Left ventricle myocardium inferior (tissue), 1 donor: Measurements from ENCODE around the gene CUEDC1. TPM values are rescaled to one million over a fixed set of nuclear protein-coding genes. Genes with fewer than 3 reads are reported as not detected.
"Not testable (repeated sequence)": the region's sequence is repeated elsewhere in the genome, so short reads cannot be mapped to it uniquely, and the experiment has no call there.

ENCODE experiments used
- DNase-seq: peaks from one replicate; pipeline ENCODE4 v3.0.0-alpha.2; 2020
- H3K27ac ChIP-seq: fragments of 200-600 bp; replicated peaks from 2 replicates; pipeline ENCODE4 v1.8.0; 2021
- H3K27me3 ChIP-seq: fragments of 200-600 bp; 2 replicates; pipeline ENCODE4 v1.8.0; 2021; ENCODE audit warnings: low read depth
- H3K36me3 ChIP-seq: fragments of 200-600 bp; 2 replicates; pipeline ENCODE4 v1.8.0; 2021
- H3K4me1 ChIP-seq: fragments of 200-600 bp; 2 replicates; pipeline ENCODE4 v1.8.0; 2021
- H3K4me3 ChIP-seq: fragments of 200-600 bp; 2 replicates; pipeline ENCODE4 v1.8.0; 2021; ENCODE audit warnings: mild to moderate bottlenecking, moderate library complexity
- H3K9me3 ChIP-seq: fragments of 200-600 bp; replicated peaks from 2 replicates; pipeline ENCODE4 v1.8.0; 2021
- CTCF ChIP-seq: fragments of 200-600 bp; IDR thresholded peaks from 2 replicates; pipeline ENCODE4 v1.8.0; 2021; ENCODE audit warnings: antibody characterized with exemption, mild to moderate bottlenecking, borderline replicate concordance
- intact Hi-C: fragments of 100-400 bp; cut with micrococcal nuclease; formaldehyde crosslinking; loops from one replicate; pipeline ENCODE4 v1.11.0; 2022
- total RNA-seq: library from RNA; stranded (reverse); fragmentation: NEBNext Ultra II Directional; extraction: Animal tissue kit (Norgen Biotek cat#: 25700); gene quantifications from one replicate; pipeline ENCODE4 v1.2.1, GENCODE V29; 2021
- donor health status: DM: no; HTN: yes; CAD: no; lungs with severe emphysema.

The CUEDC1 gene
- total RNA-seq, 1 donor from 2014 or later: 43.2 TPM

DNA sequence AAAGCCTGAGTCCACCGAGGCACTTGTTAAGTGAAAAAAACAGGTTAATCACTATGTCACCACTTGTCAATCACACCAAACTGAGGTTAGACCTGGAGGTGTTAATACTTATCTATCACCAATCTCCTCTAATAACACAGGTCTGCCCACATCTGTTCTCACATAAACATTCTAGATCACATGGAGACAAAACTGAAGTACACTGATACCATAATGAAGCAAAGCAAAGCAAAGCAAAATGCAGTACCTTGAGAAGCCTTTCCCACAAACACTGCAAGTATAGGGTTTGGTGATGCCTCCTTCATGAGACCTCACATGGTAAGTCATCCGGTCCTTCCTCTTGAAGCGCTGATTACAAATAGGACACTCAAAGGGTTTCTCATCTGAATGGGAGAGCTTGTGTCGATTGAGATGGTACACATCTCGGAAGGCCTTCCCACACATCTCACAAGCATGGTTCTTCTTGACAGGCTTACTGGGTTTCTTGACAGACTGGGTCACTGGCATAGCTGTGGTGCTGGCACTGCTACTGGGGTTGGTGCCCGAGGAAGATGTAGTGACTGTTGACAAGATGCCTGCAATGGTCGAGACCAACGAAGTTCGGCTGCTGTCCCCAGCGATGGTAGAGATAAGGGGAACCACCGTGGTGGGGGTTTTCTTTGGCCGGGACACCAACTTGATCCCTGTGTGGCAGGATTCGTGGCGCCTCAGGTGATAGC is 27.4 kb upstream of the CUEDC1 start:
- no peaks in the 10 kb centered on the region for H3K27me3 ChIP-seq
- H3K4me3 ChIP-seq: peak overlapping the region; percentile 34
- no peak for TF ChIP-seq CTCF
- intact Hi-C loops: no loop called here
- H3K36me3 ChIP-seq: peaks cover 53% of the 10 kb centered on the region
- H3K4me1 ChIP-seq: peaks cover 76% of the 10 kb centered on the region
- DNase-seq: no peak
- H3K9me3 ChIP-seq: no peaks in the 10 kb centered on the region
- H3K27ac ChIP-seq: peak overlapping the region; percentile 28

- Histone ChIP-seq H3K36me3 (peaks cover 74% of the 10 kb centered on the region), H3K27me3 (no peaks in the 10 kb centered on the region), H3K27ac (no peak overlapping the region), H3K4me3 (no peak overlapping the region), H3K4me1 (peaks cover 73% of the 10 kb centered on the region), H3K9me3 (no peaks in the 10 kb centered on the region)
- no peak for DNase-seq
- intact Hi-C loops: no loop called here
- TF ChIP-seq CTCF: no peak
Observed at GRCh38 chr17:57980522-57980921, 25.3 kb upstream of the CUEDC1 start.

DNA sequence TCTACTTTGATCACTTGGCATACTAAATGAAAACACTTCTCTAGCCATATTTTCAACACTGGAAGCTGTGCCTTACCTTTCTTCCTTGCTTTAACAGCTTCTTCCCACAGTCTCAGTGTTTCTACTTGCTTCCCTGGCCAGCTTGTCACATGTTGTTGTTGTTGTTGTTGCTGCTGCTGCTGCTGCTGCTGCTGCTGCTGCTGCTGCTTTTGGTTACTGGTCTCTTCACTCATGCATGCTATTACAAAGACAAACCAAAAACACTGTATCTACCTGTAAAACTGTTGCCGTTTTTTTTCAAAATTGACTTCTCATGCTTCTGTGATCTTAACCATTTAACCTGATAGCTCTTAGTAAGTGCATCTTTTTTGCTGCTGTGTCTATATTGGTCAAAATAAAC is 23.9 kb upstream of the CUEDC1 start:
- Histone ChIP-seq H3K27ac (no peak overlapping the region), H3K36me3 (peaks cover 85% of the 10 kb centered on the region), H3K27me3 (no peaks in the 10 kb centered on the region), H3K4me3 (no peak overlapping the region), H3K9me3 (no peaks in the 10 kb centered on the region), H3K4me1 (peaks cover 71% of the 10 kb centered on the region)
- intact Hi-C loops: no loop called here
- no peak for DNase-seq
- TF ChIP-seq CTCF: no peak

DNA sequence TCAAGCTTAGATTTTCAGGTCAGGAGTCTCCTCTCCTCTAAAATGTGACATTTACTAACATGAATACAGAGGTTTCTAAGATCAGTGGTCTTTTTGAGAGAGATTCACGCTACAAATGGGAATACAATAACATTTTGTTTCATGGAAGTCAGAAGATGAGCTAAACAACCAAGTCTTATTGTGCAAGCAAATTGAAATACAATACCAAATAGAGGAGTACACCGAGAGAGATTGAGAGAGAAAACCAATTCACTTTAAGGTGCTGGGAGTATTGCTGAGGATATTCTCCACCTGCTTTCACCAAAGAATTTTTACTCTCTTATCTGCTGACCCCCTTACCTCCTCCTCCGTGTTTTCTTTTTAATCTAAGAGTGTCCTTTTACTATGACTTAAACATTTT is 21.4 kb upstream of the CUEDC1 start:
- Histone ChIP-seq H3K27ac (peak overlapping the region; percentile 69), H3K9me3 (no peaks in the 10 kb centered on the region)
- TF ChIP-seq CTCF: no peak

DNA sequence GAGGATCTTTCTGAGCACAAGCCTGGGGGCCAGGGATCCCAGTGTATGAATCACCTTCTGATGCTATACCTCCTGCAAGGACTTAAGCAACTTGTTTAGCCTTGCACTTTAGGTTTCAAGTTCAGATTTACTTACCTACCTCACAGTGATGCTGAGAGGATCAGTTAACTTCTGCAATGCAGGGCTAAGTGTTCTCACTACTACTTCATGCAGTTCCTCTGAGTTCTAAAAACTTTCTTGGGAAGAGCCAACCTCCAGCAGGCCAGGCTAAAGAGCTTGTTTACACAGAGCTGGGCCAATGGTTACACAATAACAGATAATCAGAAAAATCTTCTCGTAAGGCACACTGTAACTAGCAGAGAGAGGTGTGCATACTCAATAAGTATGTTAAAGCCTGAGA is 19.8 kb upstream of the CUEDC1 start:
- H3K4me1 ChIP-seq: peaks cover 57% of the 10 kb centered on the region
- H3K36me3 ChIP-seq: peaks cover 81% of the 10 kb centered on the region
- intact Hi-C loops: no loop called here
- no peaks in the 10 kb centered on the region for H3K9me3 ChIP-seq
- no peak overlapping the region for H3K4me3 ChIP-seq
- H3K27me3 ChIP-seq: no peaks in the 10 kb centered on the region
- DNase-seq: no peak
- H3K27ac ChIP-seq: peak overlapping the region; percentile 69
- no peak for TF ChIP-seq CTCF

More for the DNA sequence above, 21.4 kb upstream of the CUEDC1 start:
- intact Hi-C loops: no loop called here
- H3K4me3 ChIP-seq: no peak overlapping the region
- peaks cover 94% of the 10 kb centered on the region for H3K36me3 ChIP-seq
- no peak for DNase-seq
- peaks cover 70% of the 10 kb centered on the region for H3K4me1 ChIP-seq
- no peaks in the 10 kb centered on the region for H3K27me3 ChIP-seq

DNA sequence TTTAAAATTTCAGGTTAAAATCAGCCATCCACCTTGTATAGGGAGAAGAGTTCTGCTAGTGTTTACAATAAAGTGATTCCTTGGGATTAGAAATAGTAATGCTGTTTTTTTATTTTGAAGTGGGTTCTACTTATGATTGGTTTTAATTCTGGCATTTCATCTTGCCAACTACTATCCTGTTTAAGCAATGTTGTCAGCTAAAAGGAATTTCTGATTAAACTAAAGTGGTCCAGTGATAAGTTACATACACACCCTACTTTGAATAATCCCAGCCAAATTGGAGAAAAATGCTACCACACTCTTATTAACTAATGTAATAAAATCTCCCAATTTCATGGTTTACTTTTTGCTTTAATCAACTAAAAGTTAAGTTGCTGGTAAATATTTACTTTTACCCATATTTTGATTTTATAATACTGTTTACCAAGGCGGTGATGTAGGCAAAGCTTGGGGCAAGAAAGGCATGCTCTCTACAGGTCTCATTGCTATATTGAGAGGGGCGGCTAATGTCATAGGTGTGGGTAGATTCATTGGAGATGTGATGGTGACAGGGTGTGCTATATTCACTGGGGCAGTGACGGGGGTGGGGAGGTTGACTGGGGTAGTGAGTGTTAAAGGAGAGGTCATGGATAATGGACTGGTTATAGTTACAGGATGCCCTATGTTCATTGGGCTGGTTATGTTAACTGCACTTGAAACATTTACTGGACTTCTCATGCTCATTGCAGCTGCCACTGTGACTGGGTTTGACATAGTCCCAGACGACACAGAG is 19.0 kb upstream of the CUEDC1 start:
- H3K9me3 ChIP-seq, H3K4me3 ChIP-seq, H3K27me3 ChIP-seq, DNase-seq, intact Hi-C loops: not testable (repeated sequence)
- H3K4me1 ChIP-seq: peaks cover 57% of the 10 kb centered on the region
- H3K27ac ChIP-seq: peak overlapping the region; percentile 69
- peaks cover 73% of the 10 kb centered on the region for H3K36me3 ChIP-seq
